SH-SY5Y (cell line): Measurements from ENCODE around the gene KLHL1.

ENCODE experiments used
- GATA2 ChIP-seq: IDR thresholded peaks from 2 replicates; pipeline ENCODE4 v1.6.1; 2011; ENCODE audit warnings: mild to moderate bottlenecking, low read depth, low read length
- GATA3 ChIP-seq: IDR thresholded peaks from 2 replicates; pipeline ENCODE4 v1.6.1; 2011; ENCODE audit warnings: low read depth, mild to moderate bottlenecking, low read length, moderate library complexity

GRCh38 chr13:69970520-69970919 lies 137.7 kb downstream of the KLHL1 start:
- TF ChIP-seq GATA2, result no peak
- no peak for TF ChIP-seq GATA3
